ENCODE data around the gene PEG3.

DNA sequence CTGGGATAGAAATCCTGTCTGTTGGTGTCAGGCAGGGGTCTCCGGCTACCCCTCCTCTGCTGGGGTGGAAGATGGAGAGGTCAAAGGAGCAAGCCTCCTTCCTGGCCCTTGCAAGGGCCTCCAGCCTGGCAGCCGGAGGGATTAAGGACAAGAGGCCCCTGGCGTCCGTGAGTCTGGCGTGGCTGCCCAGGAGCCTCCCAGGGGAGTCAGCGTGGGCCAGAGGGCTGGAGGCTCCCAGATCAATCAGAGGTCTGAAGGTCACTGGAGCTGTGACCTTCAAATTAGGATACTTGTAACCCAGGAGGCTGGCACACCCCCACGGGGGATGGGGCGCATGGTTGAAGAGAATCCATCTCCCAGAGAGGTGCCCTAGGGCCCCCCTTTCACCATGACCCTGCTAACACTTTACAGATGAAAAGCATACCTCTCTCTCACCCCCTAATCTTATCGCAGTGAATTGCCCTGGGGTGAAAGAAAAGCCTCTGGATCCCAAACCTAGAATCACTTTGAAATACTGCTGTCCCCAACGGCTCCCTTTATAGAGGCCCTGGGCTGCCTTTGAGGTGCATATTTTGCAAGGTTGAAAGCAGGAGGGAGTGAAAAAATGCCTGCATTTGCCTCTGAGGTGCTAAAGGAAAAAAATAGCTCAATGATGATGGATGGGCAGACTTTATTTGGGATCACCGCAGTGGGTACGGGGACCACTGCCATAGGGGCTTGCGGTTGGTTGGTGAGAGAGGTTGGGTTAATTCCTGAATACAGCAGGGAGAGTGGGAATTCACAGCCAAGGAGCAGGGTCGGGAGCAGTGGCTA lies 44.9 kb upstream of the PEG3 start:
- TF ChIP-seq, protein P1, sequence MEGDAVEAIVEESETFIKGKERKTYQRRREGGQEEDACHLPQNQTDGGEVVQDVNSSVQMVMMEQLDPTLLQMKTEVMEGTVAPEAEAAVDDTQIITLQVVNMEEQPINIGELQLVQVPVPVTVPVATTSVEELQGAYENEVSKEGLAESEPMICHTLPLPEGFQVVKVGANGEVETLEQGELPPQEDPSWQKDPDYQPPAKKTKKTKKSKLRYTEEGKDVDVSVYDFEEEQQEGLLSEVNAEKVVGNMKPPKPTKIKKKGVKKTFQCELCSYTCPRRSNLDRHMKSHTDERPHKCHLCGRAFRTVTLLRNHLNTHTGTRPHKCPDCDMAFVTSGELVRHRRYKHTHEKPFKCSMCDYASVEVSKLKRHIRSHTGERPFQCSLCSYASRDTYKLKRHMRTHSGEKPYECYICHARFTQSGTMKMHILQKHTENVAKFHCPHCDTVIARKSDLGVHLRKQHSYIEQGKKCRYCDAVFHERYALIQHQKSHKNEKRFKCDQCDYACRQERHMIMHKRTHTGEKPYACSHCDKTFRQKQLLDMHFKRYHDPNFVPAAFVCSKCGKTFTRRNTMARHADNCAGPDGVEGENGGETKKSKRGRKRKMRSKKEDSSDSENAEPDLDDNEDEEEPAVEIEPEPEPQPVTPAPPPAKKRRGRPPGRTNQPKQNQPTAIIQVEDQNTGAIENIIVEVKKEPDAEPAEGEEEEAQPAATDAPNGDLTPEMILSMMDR (IDR thresholded peaks at IDR 0.05) = no peak
- no peak for TF ChIP-seq ZFX (IDR thresholded peaks at IDR 0.05; ENCODE audit: borderline replicate concordance)

Measured in 22Rv1 (cell line).